ENCODE results near the gene CISH. TPM values are rescaled to one million over a fixed set of nuclear protein-coding genes. Genes with fewer than 3 reads are reported as not detected.

Gene CISH
- total RNA-seq, 4 donors from 2014 or later: 5.5 to 15.5 (median 5.8) TPM

GRCh38 chr3:50584391-50584790, 27.2 kb downstream of the CISH start:
- no peaks in the 10 kb centered on the region for H3K9me3 ChIP-seq
- H3K4me3 ChIP-seq: no peak overlapping the region
- 43 to 53% methylated on average over 2 of the region's 2 CpGs for WGBS, 2 donors
- DNase-seq (ENCODE audit: low spot score in 2 of 2): no peak
- peaks cover 0 to 5% (median 0%) of the 10 kb centered on the region in 4 donors for H3K4me1 ChIP-seq
- TF ChIP-seq CTCF (IDR thresholded peaks at IDR 0.05) (no peak), EP300 (IDR thresholded peaks at IDR 0.05) (no peak), POLR2A (IDR thresholded peaks at IDR 0.05) (no peak)
- H3K27me3 ChIP-seq: no peaks in the 10 kb centered on the region
- peak overlapping the region in 1 of 4 donors; percentile 61 for H3K27ac ChIP-seq
- H3K36me3 ChIP-seq: peaks cover 0 to 58% (median 0%) of the 10 kb centered on the region in 3 donors

DNA sequence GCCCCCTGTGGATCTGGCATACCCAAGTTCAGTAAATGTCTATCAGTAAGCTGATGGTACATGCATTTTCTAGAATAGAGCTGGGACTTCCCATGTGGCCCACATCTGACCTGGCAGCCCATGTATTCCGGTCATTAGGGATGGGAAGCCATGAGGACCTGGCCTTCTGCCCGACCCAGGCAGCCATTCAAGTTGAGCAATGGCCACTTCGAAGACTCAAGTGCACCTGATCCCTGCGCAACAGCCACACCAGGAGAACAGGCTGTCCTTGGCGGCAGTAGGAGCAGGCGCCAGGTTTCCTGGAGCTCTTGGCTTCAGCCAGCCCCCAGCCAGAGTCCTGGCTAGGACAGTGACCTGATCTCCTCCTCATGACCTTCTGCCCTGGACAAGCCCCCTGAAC, 27.7 kb downstream of the CISH start:
- WGBS, 2 donors: 90 to 95% methylated on average over 4 to 6 of the region's 6 CpGs

DNA sequence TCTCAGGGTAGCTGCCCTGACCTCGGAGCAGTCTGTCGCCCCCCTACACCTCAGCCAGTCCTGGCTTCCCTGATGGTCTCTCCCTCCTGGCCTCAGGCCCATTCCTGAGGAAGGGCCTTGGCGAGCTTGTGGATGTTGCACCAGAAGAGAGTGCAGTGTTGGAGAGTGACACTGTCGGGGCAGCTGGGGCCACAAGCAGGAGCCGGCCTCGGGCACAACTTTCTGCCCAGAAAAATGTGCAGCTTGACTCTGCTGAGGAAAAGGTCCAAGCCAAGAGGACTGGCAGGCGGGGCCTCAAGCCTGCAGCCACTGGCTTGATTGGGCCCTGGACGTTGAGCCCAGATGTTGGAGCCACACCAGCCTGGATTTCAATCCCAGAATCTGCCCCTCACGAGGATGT, 29.5 kb downstream of the CISH start:
- peak overlapping the region in 1 of 4 donors; percentile 26 for H3K27ac ChIP-seq
- WGBS, 2 donors: 68 to 73% methylated on average over 3 to 9 of the region's 9 CpGs
- no peak for TF ChIP-seq POLR2A (IDR thresholded peaks at IDR 0.05)
- no peak for TF ChIP-seq EP300 (IDR thresholded peaks at IDR 0.05)
- TF ChIP-seq CTCF (IDR thresholded peaks at IDR 0.05): no peak
- no peak for DNase-seq (ENCODE audit: low spot score in 2 of 2)
- no peak overlapping the region for H3K4me3 ChIP-seq
- H3K27me3 ChIP-seq: no peaks in the 10 kb centered on the region
- H3K36me3 ChIP-seq: peaks cover 0 to 81% (median 0%) of the 10 kb centered on the region in 3 donors
- H3K9me3 ChIP-seq: no peaks in the 10 kb centered on the region
- H3K4me1 ChIP-seq: peaks cover 0 to 5% (median 0%) of the 10 kb centered on the region in 4 donors

More for the DNA sequence above, 27.7 kb downstream of the CISH start:
- Histone ChIP-seq H3K27ac (peak overlapping the region in 1 of 4 donors; percentile 61), H3K4me1 (peaks cover 0 to 5% (median 0%) of the 10 kb centered on the region in 4 donors), H3K9me3 (no peaks in the 10 kb centered on the region), H3K36me3 (peaks cover 0 to 63% (median 0%) of the 10 kb centered on the region in 3 donors), H3K27me3 (no peaks in the 10 kb centered on the region), H3K4me3 (no peak overlapping the region)
- peak; percentile 63 to 78 for DNase-seq (ENCODE audit: low spot score in 2 of 2)
- TF ChIP-seq EP300 (IDR thresholded peaks at IDR 0.05) (peak; percentile 64 to 87), POLR2A (IDR thresholded peaks at IDR 0.05) (no peak), CTCF (IDR thresholded peaks at IDR 0.05) (no peak)

- Histone ChIP-seq H3K9me3 (no peaks in the 10 kb centered on the region), H3K4me1 (peaks cover 0 to 5% (median 0%) of the 10 kb centered on the region in 4 donors), H3K4me3 (no peak overlapping the region), H3K27me3 (no peaks in the 10 kb centered on the region), H3K27ac (no peak overlapping the region), H3K36me3 (peaks cover 0 to 87% (median 0%) of the 10 kb centered on the region in 3 donors)
- TF ChIP-seq CTCF (IDR thresholded peaks at IDR 0.05): no peak
- TF ChIP-seq POLR2A (IDR thresholded peaks at IDR 0.05): no peak
- no peak for TF ChIP-seq EP300 (IDR thresholded peaks at IDR 0.05)
- DNase-seq (ENCODE audit: low spot score in 2 of 2): no peak
- 86 to 92% methylated on average over 2 of the region's 2 CpGs for WGBS, 2 donors
These were observed 30.1 kb downstream of the CISH start for GRCh38 chr3:50581459-50581842.

DNA sequence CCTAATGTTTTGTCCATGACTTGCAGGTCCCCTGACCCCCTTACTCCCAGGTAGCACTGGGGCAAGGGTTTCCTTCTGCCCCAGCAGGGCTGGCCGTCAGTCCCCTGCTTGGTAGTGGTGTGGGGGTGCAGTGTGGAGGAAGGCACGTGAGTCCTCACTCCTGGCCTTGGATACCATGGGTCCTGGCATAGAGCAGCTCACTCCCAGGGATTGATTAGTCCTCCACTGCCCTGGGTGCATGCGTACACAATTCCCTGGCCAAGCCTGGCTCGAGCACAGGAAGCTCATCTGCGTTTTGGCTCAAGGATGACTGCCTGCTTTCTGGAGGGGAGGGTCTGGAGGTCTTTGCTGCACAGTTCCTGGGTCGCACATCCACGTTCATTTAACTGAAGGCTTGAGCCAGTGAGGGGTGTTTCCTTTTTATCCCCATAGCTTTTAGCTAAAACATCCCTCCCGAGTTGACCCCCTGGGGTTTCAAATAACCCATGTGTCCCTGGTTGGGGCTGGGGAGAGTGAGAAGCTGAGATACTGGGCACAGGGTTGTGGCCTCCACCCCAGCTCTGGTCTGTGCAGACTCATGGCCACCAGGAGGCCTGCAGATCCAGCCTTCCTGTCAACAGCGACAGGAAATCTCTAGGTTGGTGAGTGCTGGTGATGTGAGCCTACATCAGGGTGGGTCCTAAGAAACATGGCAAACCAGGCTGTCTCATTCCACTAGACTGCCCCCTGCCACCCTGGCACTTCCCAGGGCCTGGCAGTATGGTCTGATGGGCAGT, 30.7 kb downstream of the CISH start:
- 76 to 77% methylated on average over 9 of the region's 9 CpGs for WGBS, 2 donors
- no peak overlapping the region for H3K4me3 ChIP-seq
- no peaks in the 10 kb centered on the region for H3K9me3 ChIP-seq
- H3K27ac ChIP-seq: no peak overlapping the region
- H3K36me3 ChIP-seq: peaks cover 0 to 93% (median 0%) of the 10 kb centered on the region in 3 donors
- no peak for DNase-seq (ENCODE audit: low spot score in 2 of 2)
- TF ChIP-seq CTCF (IDR thresholded peaks at IDR 0.05) (no peak), EP300 (IDR thresholded peaks at IDR 0.05) (no peak), POLR2A (IDR thresholded peaks at IDR 0.05) (no peak)
- peaks cover 0 to 5% (median 0%) of the 10 kb centered on the region in 4 donors for H3K4me1 ChIP-seq
- no peaks in the 10 kb centered on the region for H3K27me3 ChIP-seq
